HG03280 (cell line): ENCODE results near the gene KHDRBS1.
"Not testable (repeated sequence)": the region's sequence is repeated elsewhere in the genome, so short reads cannot be mapped to it uniquely, and the experiment has no call there.

ENCODE experiments used
- ATAC-seq: cut with Tn5 transposase; IDR thresholded peaks from one replicate; pipeline ENCODE4 v1.9.1; 2021; ENCODE audit warnings: mild to moderate bottlenecking, moderate library complexity; ENCODE audit not compliant: unreplicated experiment

Gene KHDRBS1

GRCh38 chr1:32013386-32014198, at the start of gene KHDRBS1:
Gene KHDRBS1, plus strand, starts transcription at chr1:32013868. Its CDS starts 128 bp downstream, at chr1:32013996.
- peak; percentile 85 for ATAC-seq

- ATAC-seq, result no peak
Measured at GRCh38 chr1:31970873-31971272, 42.8 kb upstream of the KHDRBS1 start.

- ATAC-seq, result no peak
Measured at GRCh38 chr1:31976401-31976800, 37.3 kb upstream of the KHDRBS1 start.

- ATAC-seq, result no peak
Measured at GRCh38 chr1:31977385-31978131, 36.1 kb upstream of the KHDRBS1 start.

GRCh38 chr1:31978843-31979400, 34.7 kb upstream of the KHDRBS1 start:
- ATAC-seq, result no peak

GRCh38 chr1:31980835-31981455, 32.7 kb upstream of the KHDRBS1 start:
- ATAC-seq, result no peak

GRCh38 chr1:31981456-31981839, 32.2 kb upstream of the KHDRBS1 start:
- ATAC-seq, result no peak

- ATAC-seq, result no peak
Measured at GRCh38 chr1:31981972-31982371, 31.7 kb upstream of the KHDRBS1 start.

- no peak for ATAC-seq
Measured at GRCh38 chr1:31984419-31985347, 29.0 kb upstream of the KHDRBS1 start.

GRCh38 chr1:31985430-31985829, 28.2 kb upstream of the KHDRBS1 start:
- ATAC-seq, result no peak

- no peak for ATAC-seq
Measured at GRCh38 chr1:31987135-31987619, 26.5 kb upstream of the KHDRBS1 start.

GRCh38 chr1:31989964-31990363, 23.7 kb upstream of the KHDRBS1 start:
- ATAC-seq, result no peak

- ATAC-seq, result no peak
Measured at GRCh38 chr1:31991182-31991581, 22.5 kb upstream of the KHDRBS1 start.

- ATAC-seq, result no peak
Measured at GRCh38 chr1:31995263-31995662, 18.4 kb upstream of the KHDRBS1 start.

- not testable (repeated sequence) for ATAC-seq
Measured at GRCh38 chr1:31996121-31996520, 17.5 kb upstream of the KHDRBS1 start.

GRCh38 chr1:32001863-32002262, 11.8 kb upstream of the KHDRBS1 start:
- no peak for ATAC-seq

- not testable (repeated sequence) for ATAC-seq
Measured at GRCh38 chr1:32002285-32002684, 11.4 kb upstream of the KHDRBS1 start.

- no peak for ATAC-seq
Measured at GRCh38 chr1:32005522-32005921, 8.1 kb upstream of the KHDRBS1 start.

- ATAC-seq, result no peak
Measured at GRCh38 chr1:32007591-32007940, 6.1 kb upstream of the KHDRBS1 start.

- ATAC-seq, result no peak
Measured at GRCh38 chr1:32010246-32010645, 3.4 kb upstream of the KHDRBS1 start.
